ENCODE results near the gene TM7SF2. TPM values are rescaled to one million over a fixed set of nuclear protein-coding genes. Genes with fewer than 3 reads are reported as not detected.
A peak's percentile ranks its signal among the peaks of the same experiment; 100 is the strongest.

The TM7SF2 gene
- total RNA-seq, 1 donor from 2014 or later: 104 TPM

DNA sequence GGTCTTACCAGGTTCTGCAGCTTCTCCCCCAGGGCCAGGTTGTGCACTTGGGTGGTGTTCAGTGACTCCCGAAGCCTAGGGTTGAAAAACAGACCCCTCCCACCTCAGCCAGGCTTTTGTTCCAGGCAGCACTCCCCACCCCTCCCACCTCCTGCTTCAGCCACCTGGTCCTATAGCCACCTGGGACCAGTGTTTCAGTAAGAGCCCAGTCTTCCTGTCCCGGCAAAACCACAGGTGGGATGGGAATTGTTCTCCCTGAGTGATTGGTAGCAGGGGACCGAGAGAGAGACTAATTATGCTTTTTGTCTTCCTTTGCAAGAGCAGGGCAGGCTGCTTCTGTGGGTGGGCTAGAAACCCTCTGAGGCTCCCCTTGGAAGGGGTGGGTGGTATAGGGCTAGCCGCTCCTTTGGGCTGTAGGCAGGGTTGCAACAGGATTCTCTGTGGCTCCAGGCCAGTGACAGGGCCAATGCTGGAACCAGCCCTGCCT lies 44.8 kb upstream of the TM7SF2 start:
- Mint-ChIP-seq H3K9me3 (no peaks in the 10 kb centered on the region), H3K36me3 (ENCODE audit: low read depth) (no peaks in the 10 kb centered on the region), H3K4me3 (no peak overlapping the region), H3K27ac (ENCODE audit: unreplicated experiment) (no peak overlapping the region), H3K27me3 (ENCODE audit: low read depth) (no peaks in the 10 kb centered on the region), H3K4me1 (no peaks in the 10 kb centered on the region)
- TF ChIP-seq, protein P1, sequence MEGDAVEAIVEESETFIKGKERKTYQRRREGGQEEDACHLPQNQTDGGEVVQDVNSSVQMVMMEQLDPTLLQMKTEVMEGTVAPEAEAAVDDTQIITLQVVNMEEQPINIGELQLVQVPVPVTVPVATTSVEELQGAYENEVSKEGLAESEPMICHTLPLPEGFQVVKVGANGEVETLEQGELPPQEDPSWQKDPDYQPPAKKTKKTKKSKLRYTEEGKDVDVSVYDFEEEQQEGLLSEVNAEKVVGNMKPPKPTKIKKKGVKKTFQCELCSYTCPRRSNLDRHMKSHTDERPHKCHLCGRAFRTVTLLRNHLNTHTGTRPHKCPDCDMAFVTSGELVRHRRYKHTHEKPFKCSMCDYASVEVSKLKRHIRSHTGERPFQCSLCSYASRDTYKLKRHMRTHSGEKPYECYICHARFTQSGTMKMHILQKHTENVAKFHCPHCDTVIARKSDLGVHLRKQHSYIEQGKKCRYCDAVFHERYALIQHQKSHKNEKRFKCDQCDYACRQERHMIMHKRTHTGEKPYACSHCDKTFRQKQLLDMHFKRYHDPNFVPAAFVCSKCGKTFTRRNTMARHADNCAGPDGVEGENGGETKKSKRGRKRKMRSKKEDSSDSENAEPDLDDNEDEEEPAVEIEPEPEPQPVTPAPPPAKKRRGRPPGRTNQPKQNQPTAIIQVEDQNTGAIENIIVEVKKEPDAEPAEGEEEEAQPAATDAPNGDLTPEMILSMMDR (conservative IDR thresholded peaks at IDR 0.05): no peak
- no peak for DNase-seq (ENCODE audit: low read depth, low spot score)

DNA sequence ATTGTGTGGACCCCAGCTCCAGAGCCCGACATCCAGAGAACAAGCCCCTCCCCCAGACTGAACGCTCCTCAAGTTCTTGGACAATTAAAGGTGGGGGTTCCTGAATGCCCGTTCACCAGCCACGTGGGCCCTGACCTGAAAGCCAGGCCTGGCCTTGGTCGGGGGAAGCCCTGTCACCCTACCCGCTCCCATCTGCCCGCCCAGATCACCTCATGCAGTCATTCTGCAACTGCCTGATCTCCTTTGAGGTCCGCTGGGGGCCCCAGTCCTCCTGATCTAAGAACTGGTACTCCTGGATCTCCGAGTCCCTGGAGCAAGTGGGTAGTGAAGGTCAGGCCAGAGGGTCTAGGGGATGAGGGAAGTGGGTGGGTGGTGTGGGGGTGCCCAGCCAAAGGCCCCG lies 44.2 kb upstream of the TM7SF2 start:
- no peak overlapping the region for H3K27ac Mint-ChIP-seq (ENCODE audit: unreplicated experiment)
- no peaks in the 10 kb centered on the region for H3K36me3 Mint-ChIP-seq (ENCODE audit: low read depth)
- H3K4me1 Mint-ChIP-seq: no peaks in the 10 kb centered on the region
- H3K9me3 Mint-ChIP-seq: no peaks in the 10 kb centered on the region
- no peak for DNase-seq (ENCODE audit: low read depth, low spot score)
- no peaks in the 10 kb centered on the region for H3K27me3 Mint-ChIP-seq (ENCODE audit: low read depth)
- TF ChIP-seq, protein P1 (conservative IDR thresholded peaks at IDR 0.05): no peak
- no peak overlapping the region for H3K4me3 Mint-ChIP-seq

DNA sequence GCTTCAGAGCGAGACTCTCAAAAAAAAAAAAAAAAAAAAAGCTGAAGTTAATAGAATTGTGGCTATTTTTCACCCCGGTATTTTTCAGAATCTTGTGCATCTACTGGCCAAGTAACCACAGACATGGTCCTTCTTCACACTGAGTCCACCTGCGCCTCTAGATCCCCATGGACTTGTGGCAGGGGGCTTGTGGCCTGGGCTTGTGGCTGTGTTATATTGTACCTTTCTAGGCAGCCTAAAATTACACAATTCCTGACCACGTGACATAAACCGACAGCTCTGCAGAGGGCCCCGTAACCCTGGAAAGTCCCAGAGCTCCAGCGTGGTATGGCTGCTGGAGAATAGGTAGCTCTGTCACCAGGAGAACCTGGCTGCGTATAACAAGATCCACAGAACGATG lies 42.5 kb upstream of the TM7SF2 start:
- Mint-ChIP-seq H3K4me3 (no peak overlapping the region), H3K4me1 (no peaks in the 10 kb centered on the region), H3K9me3 (no peaks in the 10 kb centered on the region), H3K27ac (ENCODE audit: unreplicated experiment) (no peak overlapping the region), H3K27me3 (ENCODE audit: low read depth) (no peaks in the 10 kb centered on the region), H3K36me3 (ENCODE audit: low read depth) (no peaks in the 10 kb centered on the region)
- DNase-seq (ENCODE audit: low read depth, low spot score): no peak
- TF ChIP-seq, protein P1 (conservative IDR thresholded peaks at IDR 0.05): no peak

DNA sequence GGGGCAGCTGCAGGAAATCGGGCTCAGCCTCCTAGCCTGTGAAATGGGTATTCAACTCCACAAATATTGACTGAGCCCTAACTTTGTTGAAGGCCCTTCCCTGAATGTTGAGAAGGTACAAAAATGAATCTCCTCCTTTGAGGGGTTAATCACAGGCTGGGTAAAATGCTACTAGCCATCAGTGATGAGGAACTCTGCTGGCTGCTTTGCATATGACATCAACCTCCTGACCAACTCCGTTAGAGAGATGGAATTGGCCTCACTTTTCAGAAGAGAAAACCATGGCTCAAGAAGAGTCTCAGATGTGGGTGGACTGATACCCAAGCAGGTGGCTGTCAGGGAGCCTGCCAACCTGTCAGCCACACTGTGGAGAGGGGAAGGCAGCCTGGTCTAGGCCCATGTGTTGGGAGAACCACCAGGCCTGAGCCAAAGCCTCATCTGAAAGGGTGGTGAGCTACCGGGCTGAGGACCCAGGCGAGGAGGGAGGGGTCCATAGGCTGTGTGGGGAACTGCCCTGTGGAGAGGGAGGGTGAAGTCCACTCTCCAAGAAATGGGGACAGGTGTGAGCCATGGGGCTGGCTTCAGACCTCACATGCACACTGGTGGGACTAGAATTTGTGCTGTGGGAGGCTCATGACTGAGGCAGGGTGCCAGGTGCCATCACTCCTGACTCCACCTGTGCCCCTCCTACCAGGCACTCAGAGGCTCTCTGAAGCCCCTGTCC lies 39.6 kb upstream of the TM7SF2 start:
- TF ChIP-seq, protein P1 (conservative IDR thresholded peaks at IDR 0.05): no peak
- Mint-ChIP-seq H3K9me3 (no peaks in the 10 kb centered on the region), H3K27me3 (ENCODE audit: low read depth) (no peaks in the 10 kb centered on the region), H3K4me3 (no peak overlapping the region), H3K36me3 (ENCODE audit: low read depth) (peaks cover 5% of the 10 kb centered on the region), H3K27ac (ENCODE audit: unreplicated experiment) (peak overlapping the region; percentile 86), H3K4me1 (no peaks in the 10 kb centered on the region)
- no peak for DNase-seq (ENCODE audit: low read depth, low spot score)

DNA sequence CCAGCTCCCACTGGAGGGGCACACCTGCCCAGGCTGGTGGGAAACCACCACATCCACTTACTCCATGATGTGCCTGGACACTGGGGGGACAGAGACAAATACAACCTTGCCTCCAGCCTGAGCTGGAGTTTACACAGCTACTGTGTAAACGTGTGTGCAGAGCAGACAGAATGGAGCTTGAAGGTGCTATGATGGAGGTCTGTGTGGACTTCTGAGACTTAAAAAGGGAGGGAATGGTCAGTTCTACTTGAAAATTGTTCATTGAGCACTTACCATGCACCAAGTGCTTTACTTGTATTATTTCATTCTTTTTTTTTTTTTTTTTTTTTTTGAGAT lies 39.1 kb upstream of the TM7SF2 start:
- TF ChIP-seq, protein P1 (conservative IDR thresholded peaks at IDR 0.05): no peak
- no peaks in the 10 kb centered on the region for H3K27me3 Mint-ChIP-seq (ENCODE audit: low read depth)
- no peaks in the 10 kb centered on the region for H3K4me1 Mint-ChIP-seq
- peak overlapping the region; percentile 86 for H3K27ac Mint-ChIP-seq (ENCODE audit: unreplicated experiment)
- DNase-seq (ENCODE audit: low read depth, low spot score): no peak
- no peaks in the 10 kb centered on the region for H3K9me3 Mint-ChIP-seq
- peaks cover 8% of the 10 kb centered on the region for H3K36me3 Mint-ChIP-seq (ENCODE audit: low read depth)
- no peak overlapping the region for H3K4me3 Mint-ChIP-seq

Measured in neural crest cell (in vitro differentiated cells).